Muscle layer of colon (tissue), 2 donors: ENCODE measurements around the gene POLD2.

Experiments used
- H3K27ac ChIP-seq: one replicate; pipeline ENCODE4 v1.7.0; 2013; ENCODE audit warnings: low read depth, mild to moderate bottlenecking, low read length, moderate library complexity
- H3K27me3 ChIP-seq, 2 donors: one replicate each; pipeline ENCODE4 v1.7.0; 2013; ENCODE audit warnings: low read length in 2 of 2, mild to moderate bottlenecking in 2 of 2; ENCODE audit not compliant: insufficient read depth in 2 of 2, control insufficient read depth in 1 of 2
- H3K36me3 ChIP-seq: one replicate; pipeline ENCODE4 v1.7.0; 2013; ENCODE audit warnings: mild to moderate bottlenecking, low read length; ENCODE audit not compliant: insufficient read depth
- H3K4me1 ChIP-seq: one replicate; pipeline ENCODE4 v1.7.0; 2013; ENCODE audit warnings: mild to moderate bottlenecking, low read length; ENCODE audit not compliant: insufficient read depth
- H3K4me3 ChIP-seq, 2 donors: one replicate each; pipeline ENCODE4 v1.7.0; 2013; ENCODE audit warnings: low read length in 2 of 2, low read depth in 1 of 2, mild to moderate bottlenecking in 1 of 2, moderate library complexity in 1 of 2
- H3K9ac ChIP-seq: one replicate; pipeline ENCODE4 v1.7.0; 2013; ENCODE audit warnings: low read length
- H3K9me3 ChIP-seq: one replicate; pipeline ENCODE4 v1.7.0; 2013; ENCODE audit warnings: mild to moderate bottlenecking, low read length
- donor health status: abdominal sarcoma.
- donor health status: Adenocarcinoma of cecum.

The POLD2 gene

DNA sequence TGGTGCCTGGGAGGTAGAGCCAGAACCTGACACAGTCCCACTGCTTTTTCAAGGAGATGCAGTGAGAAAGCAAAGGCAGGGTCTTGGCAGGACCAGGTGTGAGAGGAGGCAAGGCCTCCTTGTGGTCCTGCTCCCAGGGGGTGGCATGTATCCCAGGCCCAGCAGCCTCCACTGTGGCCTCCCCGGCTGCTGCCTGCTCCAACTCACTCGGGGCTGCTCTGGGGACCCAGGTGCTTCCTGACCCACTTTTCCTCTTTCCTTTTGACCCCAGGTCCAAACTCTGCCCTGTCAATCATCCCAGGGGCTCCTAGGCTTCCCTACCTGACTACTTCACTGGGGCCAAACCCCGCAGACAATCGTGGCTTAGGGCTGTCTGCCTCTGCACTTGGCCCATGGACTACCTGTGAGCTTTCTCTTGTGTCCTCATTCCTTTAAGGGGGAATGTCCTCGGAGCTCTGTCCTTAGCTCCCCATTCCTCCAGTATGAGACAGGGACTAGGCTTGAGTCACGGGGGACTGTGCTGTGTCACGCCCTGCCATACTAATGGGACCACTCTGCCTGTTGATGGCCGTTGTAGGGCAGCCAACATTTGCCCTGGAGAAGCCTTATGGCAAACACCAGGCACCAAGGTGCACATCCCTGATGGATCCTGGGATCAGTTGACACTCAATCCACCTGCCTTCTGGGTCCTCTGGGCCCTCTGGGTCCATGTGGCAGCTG, 20.3 kb downstream of the POLD2 start:
- no peak overlapping the region for H3K9ac ChIP-seq
- peaks cover 6 to 29% of the 10 kb centered on the region in 2 donors for H3K27me3 ChIP-seq
- H3K4me1 ChIP-seq, result no peaks in the 10 kb centered on the region
- H3K9me3 ChIP-seq, result no peaks in the 10 kb centered on the region
- no peak overlapping the region for H3K4me3 ChIP-seq
- H3K36me3 ChIP-seq, result no peaks in the 10 kb centered on the region
- H3K27ac ChIP-seq, result no peak overlapping the region

DNA sequence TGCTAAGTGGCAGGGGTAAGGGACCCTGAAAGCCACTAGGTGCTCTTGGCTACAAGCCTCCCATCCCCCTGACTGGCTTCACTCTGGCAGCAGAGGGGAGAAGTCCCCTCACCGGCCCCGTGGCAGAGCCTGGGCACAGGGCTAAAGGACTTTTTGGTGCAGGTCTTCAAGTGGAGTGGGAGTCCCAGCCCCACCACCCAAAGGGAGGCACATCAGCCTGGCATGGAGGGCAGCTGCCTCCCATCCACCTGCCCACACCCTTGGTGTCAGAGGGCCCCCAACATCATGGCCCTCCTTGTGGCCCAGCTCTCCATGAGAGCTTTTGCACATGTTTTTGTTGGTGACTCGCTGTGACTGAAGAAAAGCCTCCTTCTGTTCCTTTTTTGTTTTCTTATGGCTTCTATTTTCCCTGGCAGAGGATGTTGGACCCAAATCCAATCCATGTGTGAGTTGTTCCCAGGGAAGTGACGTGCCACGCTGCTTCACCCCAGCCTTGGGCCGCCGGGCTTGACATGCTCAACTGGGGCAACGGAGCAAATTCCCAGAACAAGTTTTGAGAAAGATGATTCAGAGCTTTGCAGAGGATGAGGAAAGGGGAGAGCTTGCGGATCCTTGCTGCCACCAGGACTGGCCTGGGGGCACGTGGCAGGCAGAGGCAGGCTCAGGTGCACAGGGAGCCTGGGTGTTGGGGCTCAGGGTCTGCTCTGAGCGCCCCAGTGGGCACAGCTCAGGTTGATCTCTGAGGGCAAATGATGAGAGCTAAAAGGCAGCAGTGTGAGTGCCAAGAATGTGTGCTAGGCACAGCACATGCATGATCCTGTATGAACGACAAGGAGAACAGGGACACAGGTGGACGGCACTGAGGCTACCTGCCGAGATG, 21.1 kb downstream of the POLD2 start:
- no peaks in the 10 kb centered on the region for H3K4me1 ChIP-seq
- no peak overlapping the region for H3K9ac ChIP-seq
- no peak overlapping the region for H3K27ac ChIP-seq

DNA sequence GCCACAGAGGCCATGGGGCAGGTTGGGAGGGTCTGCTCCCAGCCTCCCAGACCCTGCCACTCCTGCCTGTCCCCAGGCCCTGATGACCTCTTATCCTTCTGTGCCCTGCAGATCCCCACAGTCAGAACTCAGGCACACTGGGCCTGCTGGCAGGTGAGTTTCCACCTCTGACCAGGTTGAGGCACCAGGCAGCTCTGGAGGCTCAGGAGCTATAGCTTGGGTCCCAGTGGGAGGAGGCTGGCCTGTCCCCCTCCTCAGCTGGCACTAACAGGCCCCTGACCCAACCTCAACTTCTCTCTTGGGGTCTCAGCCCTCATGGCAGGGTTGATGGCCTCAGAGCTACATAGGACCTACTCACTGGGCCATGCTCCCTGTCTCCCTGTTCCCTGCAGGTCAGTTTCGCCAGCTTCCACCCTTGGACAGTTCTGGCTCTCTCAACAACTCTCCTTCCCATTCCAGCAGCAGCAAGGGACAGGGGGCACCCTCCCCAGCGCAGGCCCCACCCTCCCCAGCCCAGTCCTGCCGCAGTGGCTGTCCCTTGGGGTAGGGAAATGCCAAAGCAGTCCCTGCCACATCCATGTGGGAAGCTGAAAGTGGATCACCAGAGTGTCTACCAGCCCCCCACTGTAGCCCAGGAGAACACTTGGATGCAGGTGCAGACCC, 21.9 kb downstream of the POLD2 start:
- Histone ChIP-seq H3K9ac (no peak overlapping the region), H3K4me1 (no peaks in the 10 kb centered on the region), H3K4me3 (no peak overlapping the region), H3K27ac (no peak overlapping the region), H3K27me3 (peaks cover 6 to 24% of the 10 kb centered on the region in 2 donors), H3K9me3 (no peaks in the 10 kb centered on the region), H3K36me3 (no peaks in the 10 kb centered on the region)

More for the DNA sequence above, 21.1 kb downstream of the POLD2 start:
- Histone ChIP-seq H3K4me3 (no peak overlapping the region), H3K27me3 (peaks cover 6 to 29% of the 10 kb centered on the region in 2 donors), H3K36me3 (no peaks in the 10 kb centered on the region), H3K9me3 (no peaks in the 10 kb centered on the region)

DNA sequence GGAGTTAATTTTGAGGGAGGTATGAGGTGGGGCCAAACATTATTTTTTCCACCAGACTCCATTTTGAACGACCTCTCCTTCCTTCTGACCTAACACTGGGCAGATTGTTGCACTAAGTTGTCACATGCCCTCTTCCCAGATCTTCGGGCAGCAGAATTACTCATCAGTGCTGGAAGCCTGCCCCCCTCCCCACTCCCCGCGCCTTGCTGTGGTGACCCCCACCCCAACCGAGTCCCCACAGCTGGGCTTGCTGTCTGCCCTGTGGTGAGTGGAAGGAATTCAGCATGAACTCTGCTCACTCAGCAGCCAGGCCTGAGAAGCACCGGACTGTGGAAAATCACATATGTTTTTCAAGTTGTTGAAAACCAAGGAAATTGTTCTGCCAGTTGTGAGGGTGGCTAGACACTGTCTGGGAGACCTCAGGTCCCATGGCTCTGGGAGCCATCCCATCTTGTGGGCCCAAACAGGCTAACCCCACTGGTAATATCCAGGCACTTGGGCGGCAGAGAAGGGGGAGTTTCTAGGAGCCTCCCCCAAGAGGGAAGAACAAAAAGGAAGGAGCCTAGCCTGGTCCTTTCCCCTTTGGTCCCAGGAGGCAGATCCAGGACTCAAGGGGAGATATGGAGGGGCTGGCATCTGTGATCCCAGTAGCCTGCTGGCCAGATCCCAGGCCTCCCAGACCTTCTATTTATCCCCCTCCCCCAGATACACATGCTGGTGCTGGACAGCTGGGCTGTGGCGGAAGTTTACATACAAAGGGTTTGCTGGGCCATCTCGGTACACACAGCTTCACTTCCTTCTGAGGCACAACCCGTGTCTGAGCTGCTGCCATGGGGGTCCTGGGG, 22.7 kb downstream of the POLD2 start:
- Histone ChIP-seq H3K9me3 (no peaks in the 10 kb centered on the region), H3K9ac (no peak overlapping the region), H3K4me1 (no peaks in the 10 kb centered on the region), H3K27me3 (peaks cover 3 to 24% of the 10 kb centered on the region in 2 donors), H3K4me3 (no peak overlapping the region), H3K36me3 (no peaks in the 10 kb centered on the region), H3K27ac (no peak overlapping the region)

DNA sequence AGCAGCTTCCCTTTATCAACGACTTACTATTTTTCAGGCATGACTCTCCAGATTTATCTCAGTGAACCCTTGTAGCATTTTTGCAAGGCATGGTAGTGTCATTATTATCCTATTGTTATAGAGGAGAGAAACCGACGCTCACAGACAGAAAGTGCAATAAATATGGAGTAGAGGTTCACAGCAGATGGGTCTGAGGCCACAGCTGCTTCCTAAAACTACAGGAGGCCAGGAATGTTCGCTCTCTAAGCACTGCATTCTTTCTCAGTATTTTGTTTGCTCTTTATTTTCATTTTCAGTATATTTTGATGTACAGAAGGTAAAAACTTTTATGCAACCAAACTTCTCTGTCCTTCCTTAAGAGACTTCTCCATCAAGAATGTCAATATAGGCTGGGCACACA, 23.7 kb downstream of the POLD2 start:
- no peak overlapping the region for H3K4me3 ChIP-seq
- H3K27ac ChIP-seq, result no peak overlapping the region
- H3K4me1 ChIP-seq, result peaks cover 6% of the 10 kb centered on the region
- no peaks in the 10 kb centered on the region for H3K9me3 ChIP-seq
- H3K9ac ChIP-seq, result no peak overlapping the region
- H3K27me3 ChIP-seq, result peaks cover 0 to 14% of the 10 kb centered on the region in 2 donors
- H3K36me3 ChIP-seq, result no peaks in the 10 kb centered on the region

DNA sequence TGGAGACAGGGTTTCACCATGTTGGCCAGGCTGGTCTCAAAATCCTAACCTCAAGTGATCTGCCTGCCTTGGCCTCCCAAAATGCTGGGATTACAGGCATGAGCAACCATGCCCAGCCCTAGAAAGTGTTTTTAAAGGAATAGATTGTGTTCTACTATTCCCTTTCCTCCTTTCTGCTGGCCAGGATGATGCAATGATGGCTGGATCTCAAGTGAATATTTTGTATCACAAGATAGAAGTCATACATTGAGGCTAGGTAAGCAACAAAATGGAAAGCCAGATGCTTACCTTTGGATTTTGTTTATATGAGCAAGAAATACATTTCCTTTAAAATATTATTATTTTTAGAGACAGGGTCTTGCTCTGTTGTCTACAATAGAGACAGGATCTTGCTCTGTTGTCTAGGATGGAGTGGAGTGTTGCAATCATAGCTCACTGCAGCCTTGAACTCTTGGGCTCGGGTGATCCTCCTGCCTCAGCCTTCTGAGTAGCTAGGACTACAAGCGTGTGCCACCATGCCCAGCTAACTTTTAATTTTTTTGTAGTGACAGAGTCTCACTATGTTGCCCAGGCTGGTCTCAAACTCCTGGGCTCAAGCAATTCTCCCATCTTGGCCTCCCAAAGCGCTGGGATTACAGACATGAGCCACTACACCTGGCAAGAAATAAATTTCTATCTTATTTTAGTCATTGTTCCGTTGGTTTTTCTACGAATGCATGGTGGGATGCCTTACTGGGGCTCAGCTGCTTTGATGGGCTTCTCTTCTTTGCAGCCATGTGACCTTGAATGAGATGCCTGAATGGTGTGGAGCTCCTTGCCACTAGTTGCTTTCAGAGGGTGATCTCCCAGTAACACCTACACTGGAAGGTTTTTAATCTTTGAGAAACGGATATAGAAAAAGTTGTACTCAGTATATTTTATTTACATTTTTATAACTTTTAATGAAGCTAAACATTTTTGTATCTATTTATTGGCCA, 25.0 kb downstream of the POLD2 start:
- Histone ChIP-seq H3K4me1 (peaks cover 6% of the 10 kb centered on the region), H3K36me3 (no peaks in the 10 kb centered on the region), H3K4me3 (no peak overlapping the region), H3K27me3 (peaks cover 0 to 4% of the 10 kb centered on the region in 2 donors), H3K27ac (no peak overlapping the region), H3K9ac (no peak overlapping the region), H3K9me3 (no peaks in the 10 kb centered on the region)

DNA sequence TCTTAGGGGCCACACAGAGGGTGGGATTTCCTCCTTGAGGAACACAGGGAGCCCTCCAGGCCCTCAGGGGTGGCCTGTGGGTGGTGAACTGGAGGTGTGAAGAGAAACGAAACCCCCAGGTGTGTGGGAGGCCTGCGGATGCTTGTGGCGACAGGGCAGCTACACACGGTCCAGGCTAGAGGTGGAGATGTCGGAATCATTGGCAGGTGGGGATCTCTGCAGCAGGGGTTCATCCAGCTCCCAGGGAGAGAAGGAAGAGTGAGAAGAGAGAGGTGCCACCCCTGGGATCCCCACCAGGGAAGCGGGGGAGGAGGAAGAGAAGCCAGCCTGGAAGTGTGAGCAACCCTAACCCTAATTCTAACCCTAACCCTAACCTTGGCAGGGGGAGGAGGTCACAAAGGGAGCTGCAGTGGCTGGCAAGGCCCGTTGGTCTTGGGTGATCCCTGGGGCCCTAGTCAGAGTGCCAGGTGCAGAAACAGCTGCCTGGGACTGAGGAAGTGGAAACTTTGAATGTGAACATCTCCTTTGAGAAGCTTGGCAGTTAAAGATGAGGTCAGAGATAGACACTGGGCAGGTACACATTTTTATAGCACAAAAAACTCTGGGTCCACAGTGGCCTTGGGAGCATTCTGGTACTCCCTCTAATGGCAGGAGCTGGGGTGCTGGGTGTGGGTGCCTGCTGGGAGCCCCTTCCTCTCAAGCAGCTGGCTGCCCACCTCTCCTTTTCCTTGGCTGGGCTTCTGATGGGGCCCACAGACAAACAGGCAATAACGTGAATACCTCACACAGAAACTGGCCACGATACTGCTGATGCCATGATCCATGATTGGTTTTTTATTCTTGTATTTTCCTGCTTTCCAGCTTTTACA, 26.1 kb downstream of the POLD2 start:
- Histone ChIP-seq H3K27me3 (no peaks in the 10 kb centered on the region), H3K4me1 (peaks cover 6% of the 10 kb centered on the region), H3K27ac (no peak overlapping the region), H3K9me3 (no peaks in the 10 kb centered on the region), H3K9ac (no peak overlapping the region), H3K36me3 (no peaks in the 10 kb centered on the region), H3K4me3 (no peak overlapping the region)

DNA sequence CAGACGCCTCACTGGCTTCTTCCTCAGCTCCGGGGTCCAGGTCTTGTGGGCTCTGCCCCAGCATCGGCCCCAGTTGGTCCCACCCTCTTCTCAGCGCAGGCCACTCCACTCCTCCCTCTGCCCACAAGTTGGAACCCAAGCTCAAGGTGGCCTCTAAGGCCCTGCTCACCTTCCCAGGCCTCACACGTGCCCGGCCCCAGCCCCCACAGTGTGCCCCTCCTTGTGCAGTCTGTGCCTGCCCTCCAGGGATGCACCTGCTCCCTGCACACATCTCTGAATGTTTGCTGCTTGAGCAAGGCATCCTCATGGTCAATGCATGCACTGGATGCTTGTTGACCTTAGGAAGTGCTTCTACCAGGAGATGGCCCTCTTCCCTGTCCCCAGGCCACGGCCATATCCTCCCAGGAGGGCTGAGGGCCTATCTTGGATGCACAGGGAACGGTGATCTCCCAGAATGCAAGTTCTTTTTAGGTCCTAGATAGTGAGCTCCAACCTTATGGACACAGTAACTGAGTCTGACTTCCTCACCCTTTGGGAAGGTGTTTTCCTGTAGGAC, 26.9 kb downstream of the POLD2 start:
- Histone ChIP-seq H3K36me3 (no peaks in the 10 kb centered on the region), H3K27ac (no peak overlapping the region), H3K4me3 (no peak overlapping the region), H3K9ac (no peak overlapping the region), H3K9me3 (no peaks in the 10 kb centered on the region), H3K27me3 (no peaks in the 10 kb centered on the region), H3K4me1 (peaks cover 6% of the 10 kb centered on the region)

DNA sequence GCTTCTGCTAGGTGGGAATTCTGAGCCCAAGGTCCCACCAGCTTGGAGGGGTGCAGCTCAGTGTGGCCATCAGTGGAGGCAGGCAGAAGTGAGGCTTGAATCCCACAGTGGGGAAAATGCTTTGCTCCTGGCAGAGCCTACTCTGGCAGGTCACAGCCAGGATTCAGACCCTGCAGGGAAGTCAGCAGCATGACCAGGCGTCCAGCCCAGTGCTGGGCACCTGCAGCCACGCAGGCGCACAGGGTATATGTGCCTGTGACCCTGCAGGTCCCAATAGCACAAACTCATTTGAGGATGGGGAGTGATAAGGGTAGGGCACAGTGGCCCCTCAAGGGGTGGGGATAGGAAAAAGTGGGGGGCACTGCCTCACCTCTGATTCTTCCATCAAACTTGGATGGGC, 27.6 kb downstream of the POLD2 start:
- Histone ChIP-seq H3K27ac (no peak overlapping the region), H3K4me1 (peaks cover 6% of the 10 kb centered on the region), H3K27me3 (no peaks in the 10 kb centered on the region), H3K36me3 (no peaks in the 10 kb centered on the region), H3K4me3 (no peak overlapping the region), H3K9ac (no peak overlapping the region), H3K9me3 (no peaks in the 10 kb centered on the region)
